IMR-90 (cell line): ENCODE results near the gene ELOVL1. TPM values are rescaled to one million over a fixed set of nuclear protein-coding genes. Genes with fewer than 3 reads are reported as not detected.

Experiments used
- ATAC-seq: fragments of 200-7000 bp; cut with Tn5 transposase; 2 replicates; pipeline ENCODE4 v1.9.1; 2020; ENCODE audit warnings: low read depth, mild to moderate bottlenecking, moderate library complexity
- BruUV-seq: library from RNA; stranded (reverse); fragments of 400-500 nt; replicated peaks from 2 replicates; lab custom pipeline; 2021; lab: Mats Ljungman, UMichigan
- CTCF ChIA-PET: fragments of 300-600 bp; formaldehyde crosslinking; extraction: SDS; loops from one replicate; lab custom pipeline; 2021; ENCODE audit warnings: antibody characterized with exemption; lab: Yijun Ruan, JAX
- POLR2A ChIA-PET: fragments of 300-600 bp; sonication (Branson Sonifier 250); formaldehyde crosslinking; loops from one replicate; lab custom pipeline; 2022; ENCODE audit warnings: antibody characterized with exemption; ENCODE audit not compliant: unreplicated experiment; lab: Charles Lee
- DNase-seq: peaks from one replicate; pipeline ENCODE4 v3.0.0; 2013
- H2AFZ ChIP-seq: replicated peaks from 2 replicates; pipeline ENCODE3; 2013; ENCODE audit warnings: low read length, mild to moderate bottlenecking; ENCODE audit not compliant: poor library complexity
- H2AK5ac ChIP-seq: 2 replicates; pipeline ENCODE4 v1.6.1; 2013; ENCODE audit warnings: low read depth, low read length, inconsistent platforms
- H2AK9ac ChIP-seq: replicated peaks from 2 replicates; pipeline ENCODE3; 2013; ENCODE audit warnings: mild to moderate bottlenecking, low read depth, low read length, moderate library complexity; ENCODE audit not compliant: poor library complexity
- H2BK120ac ChIP-seq: 2 replicates; pipeline ENCODE4 v1.6.1; 2013; ENCODE audit warnings: low read depth, low read length, inconsistent platforms
- H2BK15ac ChIP-seq: 3 replicates; pipeline ENCODE4 v1.6.1; 2013; ENCODE audit warnings: low read depth, low read length, inconsistent platforms
- H2BK20ac ChIP-seq: 2 replicates; pipeline ENCODE4 v1.6.1; 2013; ENCODE audit warnings: low read depth, mild to moderate bottlenecking, inconsistent platforms, low read length, moderate library complexity
- H2BK5ac ChIP-seq: 2 replicates; pipeline ENCODE4 v1.6.1; 2013; ENCODE audit warnings: mild to moderate bottlenecking, low read depth, low read length, inconsistent platforms; ENCODE audit not compliant: poor library complexity, severe bottlenecking
- H3K14ac ChIP-seq: replicated peaks from 2 replicates; pipeline ENCODE4 v1.6.1; 2013; ENCODE audit warnings: low read depth, low read length, inconsistent platforms
- H3K18ac ChIP-seq: 2 replicates; pipeline ENCODE4 v1.6.1; 2013; ENCODE audit warnings: low read depth, low read length, control low read depth
- H3K23ac ChIP-seq: 2 replicates; pipeline ENCODE4 v1.6.1; 2013; ENCODE audit warnings: low read depth, low read length, inconsistent platforms
- H3K27ac ChIP-seq: 2 replicates; pipeline ENCODE4 v1.5.1; 2013; ENCODE audit warnings: mild to moderate bottlenecking, control low read depth, low read length; ENCODE audit not compliant: insufficient read depth
- H3K27me3 ChIP-seq: 2 replicates; pipeline ENCODE4 v1.6.1; 2013; ENCODE audit warnings: low read length; ENCODE audit not compliant: control insufficient read depth, insufficient read depth
- H3K36me3 ChIP-seq: 2 replicates; pipeline ENCODE4 v1.6.1; 2013; ENCODE audit warnings: low read length, mixed read lengths; ENCODE audit not compliant: control insufficient read depth, insufficient read depth
- H3K4ac ChIP-seq: 2 replicates; pipeline ENCODE4 v1.6.1; 2013; ENCODE audit warnings: low read depth, low read length, inconsistent platforms
- H3K4me1 ChIP-seq: 2 replicates; pipeline ENCODE4 v1.6.1; 2013; ENCODE audit warnings: low read length, mixed read lengths; ENCODE audit not compliant: control insufficient read depth, insufficient read depth
- H3K4me2 ChIP-seq: 2 replicates; pipeline ENCODE4 v1.6.1; 2013; ENCODE audit warnings: low read depth, mild to moderate bottlenecking, control low read depth, low read length, moderate library complexity
- H3K4me3 ChIP-seq: 2 replicates; pipeline ENCODE4 v1.5.1; 2013; ENCODE audit warnings: low read depth, mild to moderate bottlenecking, control low read depth, low read length, moderate library complexity; ENCODE audit not compliant: insufficient read depth
- H3K56ac ChIP-seq: 2 replicates; pipeline ENCODE4 v1.6.1; 2013; ENCODE audit warnings: low read length, inconsistent platforms; ENCODE audit not compliant: insufficient read depth; ENCODE audit errors: extremely low read depth
- H3K79me1 ChIP-seq, 2 experiments: 2 replicates each; pipeline ENCODE4 v1.6.1; 2013; ENCODE audit warnings: low read length in 2 of 2, inconsistent platforms in 1 of 2, low read depth in 1 of 2
- H3K9ac ChIP-seq: 2 replicates; pipeline ENCODE4 v1.6.1; 2013; ENCODE audit warnings: low read depth, low read length, control low read depth
- H3K9me1 ChIP-seq: 2 replicates; pipeline ENCODE4 v1.6.1; 2013; ENCODE audit warnings: low read length, inconsistent platforms; ENCODE audit not compliant: insufficient read depth
- H3K9me3 ChIP-seq: 2 replicates; pipeline ENCODE4 v1.6.1; 2013; ENCODE audit warnings: low read length; ENCODE audit not compliant: control insufficient read depth, insufficient read depth
- H4K20me1 ChIP-seq: 2 replicates; pipeline ENCODE4 v1.6.1; 2013; ENCODE audit warnings: low read length, inconsistent platforms; ENCODE audit not compliant: insufficient read depth
- H4K5ac ChIP-seq: 2 replicates; pipeline ENCODE4 v1.6.1; 2013; ENCODE audit warnings: mild to moderate bottlenecking, low read depth, low read length, control low read depth
- H4K8ac ChIP-seq, 2 experiments: 2 replicates each; pipeline ENCODE4 v1.6.1; 2013; ENCODE audit warnings: low read depth in 2 of 2, low read length in 2 of 2, control low read depth in 1 of 2, inconsistent platforms in 1 of 2
- H4K91ac ChIP-seq: 2 replicates; pipeline ENCODE4 v1.6.1; 2013; ENCODE audit warnings: low read depth, low read length, inconsistent platforms; ENCODE audit not compliant: insufficient read depth
- BHLHE40 ChIP-seq: fragments of 150-350 bp; IDR thresholded peaks from 2 replicates; pipeline ENCODE4 v1.6.1; 2016; ENCODE audit warnings: mild to moderate bottlenecking, low read depth, low read length
- CEBPB ChIP-seq: IDR thresholded peaks from 2 replicates; pipeline ENCODE4 v1.6.1; 2012; ENCODE audit warnings: low read depth, low read length, improper control_type of control experiment
- CHD1 ChIP-seq: IDR thresholded peaks from 2 replicates; pipeline ENCODE4 v1.6.1; 2012; ENCODE audit warnings: low read depth, low read length, improper control_type of control experiment
- CTCF ChIP-seq: conservative IDR thresholded peaks from 2 replicates; pipeline ENCODE4 v1.5.1; 2012; ENCODE audit warnings: mild to moderate bottlenecking, low read depth, low read length, improper control_type of control experiment
- FOS ChIP-seq: fragments of 150-350 bp; IDR thresholded peaks from 2 replicates; pipeline ENCODE4 v1.6.1; 2016; ENCODE audit warnings: low read depth, low read length
- MAFK ChIP-seq: IDR thresholded peaks from 2 replicates; pipeline ENCODE4 v1.6.1; 2012; ENCODE audit warnings: low read depth, low read length, improper control_type of control experiment
- MAZ ChIP-seq: IDR thresholded peaks from 2 replicates; pipeline ENCODE4 v1.6.1; 2012; ENCODE audit warnings: low read depth, mild to moderate bottlenecking, low read length, improper control_type of control experiment, moderate library complexity, borderline replicate concordance
- RAD21 ChIP-seq: IDR thresholded peaks from 2 replicates; pipeline ENCODE4 v1.6.1; 2012; ENCODE audit warnings: low read length, improper control_type of control experiment
- RFX5 ChIP-seq: IDR thresholded peaks from 2 replicates; pipeline ENCODE4 v1.8.0; 2012; ENCODE audit warnings: low read depth, mild to moderate bottlenecking, low read length, moderate library complexity
- WGBS, 2 experiments: methylation state at CpG; one replicate each; pipeline versions ENCODE4 v1.1.5 to v1.1.7; 2013; ENCODE audit warnings: missing lambda C conversion rate in 2 of 2; ENCODE audit not compliant: insufficient read length in 1 of 2; ENCODE audit errors: extremely low coverage in 2 of 2; 5-methylcytosine and 5-hydroxymethylcytosine counted together
- dilution Hi-C: fragments of 300-500 bp; cut with HindIII; formaldehyde crosslinking; loops from one replicate; pipeline ENCODE4 v1.14.3; 2018; ENCODE audit warnings: low sequenced_read_pairs; ENCODE audit not compliant: unreplicated experiment
- in situ Hi-C: fragments of 300-500 bp; cut with MboI; formaldehyde crosslinking; loops from 3 replicates; pipeline ENCODE4 v1.14.3; 2019; ENCODE audit warnings: low sequenced_read_pairs, inconsistent platforms, mixed read lengths
- intact Hi-C: fragments of 100-400 bp; cut with micrococcal nuclease; formaldehyde crosslinking; loops from 2 replicates; pipeline ENCODE4 v1.10.0; 2022
- polyA plus RNA-seq, 3 experiments: library from polyadenylated mRNA; depleted of rRNA; stranded (reverse); fragments of >200 nt; gene quantifications; 2 replicates each; pipeline ENCODE4 v1.2.3, GENCODE V29; 2012; ENCODE audit warnings: low replicate concordance in 1 of 3
- total RNA-seq: library from RNA; depleted of rRNA; stranded (reverse); fragments of >200 nt; gene quantifications from 2 replicates; pipeline ENCODE4 v1.2.3, GENCODE V29; 2012
- TF ChIP-seq, protein P1 (sequence below): fragments of 150-350 bp; IDR thresholded peaks from 2 replicates; pipeline ENCODE4 v1.6.1; 2016; ENCODE audit warnings: low read depth, mild to moderate bottlenecking, low read length, moderate library complexity, borderline replicate concordance

The ELOVL1 gene
- total and polyA plus RNA-seq, 2 of the 4 experiments (the other 2 are of a cell fraction): 88.9 to 211 TPM

GRCh38 chr1:43324810-43325209 lies 43.0 kb downstream of the ELOVL1 start:
- ATAC-seq: no peak
- POLR2A ChIA-PET: no interaction called here

More at GRCh38 chr1:43324810-43325209, 43.0 kb downstream of the ELOVL1 start:
- no peak overlapping the region for H3K9ac ChIP-seq
- no TSS peak for BruUV-seq
- no peaks in the 10 kb centered on the region for H3K27me3 ChIP-seq
- no peak overlapping the region for H3K4me2 ChIP-seq
- H3K4ac ChIP-seq: no peak overlapping the region
- no peak overlapping the region for H2AFZ ChIP-seq
- no peak overlapping the region for H4K91ac ChIP-seq
- no CpG with 5 or more reads among the region's 1 CpG for WGBS, 2 experiments
- no peak overlapping the region for H2BK20ac ChIP-seq
- H3K18ac ChIP-seq: no peak overlapping the region
- H3K9me1 ChIP-seq: peaks cover 2% of the 10 kb centered on the region; the same call in 1 of the 2 replicates
- in situ Hi-C loops (no loop called here), intact Hi-C loops (no loop called here), dilution Hi-C loops (no loop called here)
- H4K5ac ChIP-seq: no peak overlapping the region
- H3K14ac ChIP-seq: no peak overlapping the region
- peaks cover 2% of the 10 kb centered on the region for H3K9me3 ChIP-seq
- TF ChIP-seq BHLHE40: no peak
- no peak for TF ChIP-seq MAFK
- no peak for TF ChIP-seq CEBPB
- TF ChIP-seq MAZ: no peak
- TF ChIP-seq CTCF: no peak
- no peak for TF ChIP-seq FOS
- TF ChIP-seq, protein P1, sequence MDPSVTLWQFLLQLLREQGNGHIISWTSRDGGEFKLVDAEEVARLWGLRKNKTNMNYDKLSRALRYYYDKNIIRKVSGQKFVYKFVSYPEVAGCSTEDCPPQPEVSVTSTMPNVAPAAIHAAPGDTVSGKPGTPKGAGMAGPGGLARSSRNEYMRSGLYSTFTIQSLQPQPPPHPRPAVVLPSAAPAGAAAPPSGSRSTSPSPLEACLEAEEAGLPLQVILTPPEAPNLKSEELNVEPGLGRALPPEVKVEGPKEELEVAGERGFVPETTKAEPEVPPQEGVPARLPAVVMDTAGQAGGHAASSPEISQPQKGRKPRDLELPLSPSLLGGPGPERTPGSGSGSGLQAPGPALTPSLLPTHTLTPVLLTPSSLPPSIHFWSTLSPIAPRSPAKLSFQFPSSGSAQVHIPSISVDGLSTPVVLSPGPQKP: no peak
- no peak for TF ChIP-seq RAD21
- no peak for TF ChIP-seq CHD1
- TF ChIP-seq RFX5: no peak
- H2AK9ac ChIP-seq: no peak overlapping the region
- no peak overlapping the region for H2BK120ac ChIP-seq
- H3K79me1 ChIP-seq: no peaks in the 10 kb centered on the region
- no peak overlapping the region for H4K8ac ChIP-seq
- H3K23ac ChIP-seq: no peak overlapping the region
- H3K56ac ChIP-seq: no peak overlapping the region
- H2BK15ac ChIP-seq: no peak overlapping the region
- no peak for DNase-seq
- CTCF ChIA-PET: no interaction called here
- no peaks in the 10 kb centered on the region for H4K20me1 ChIP-seq
- H3K36me3 ChIP-seq: no peaks in the 10 kb centered on the region
- no peak overlapping the region for H2BK5ac ChIP-seq
- no peak overlapping the region for H3K4me3 ChIP-seq
- H2AK5ac ChIP-seq: no peak overlapping the region
- peaks cover 2% of the 10 kb centered on the region for H3K4me1 ChIP-seq
- no peak overlapping the region for H3K27ac ChIP-seq
